Smooth muscle cell (in vitro differentiated cells): ENCODE results near the gene RNF31. TPM values are rescaled to one million over a fixed set of nuclear protein-coding genes. Genes with fewer than 3 reads are reported as not detected.

Source experiments
- DNase-seq: peaks from one replicate; lab custom pipeline; 2025; ENCODE audit not compliant: unreplicated experiment; lab: John Stamatoyannopoulos, UW
- H2AFZ ChIP-seq: fragments of 200-600 bp; sonication (generic); 2 replicates; pipeline ENCODE4 v1.6.0; 2016; ENCODE audit warnings: antibody characterized with exemption, low read depth, mild to moderate bottlenecking
- H3F3A ChIP-seq: fragments of 200-600 bp; sonication (generic); 2 replicates; pipeline ENCODE4 v1.6.0; 2017; ENCODE audit warnings: antibody characterized with exemption, low read depth
- H3K27ac ChIP-seq: fragments of 200-600 bp; sonication (generic); 2 replicates; pipeline ENCODE4 v1.5.1; 2016; ENCODE audit warnings: low read depth, mild to moderate bottlenecking
- H3K27me3 ChIP-seq: fragments of 200-600 bp; sonication (generic); 2 replicates; pipeline ENCODE4 v1.6.1; 2016; ENCODE audit warnings: low read depth, mild to moderate bottlenecking
- H3K36me3 ChIP-seq: fragments of 200-600 bp; sonication (generic); 2 replicates; pipeline ENCODE4 v1.5.1; 2016; ENCODE audit warnings: low read depth
- H3K4me1 ChIP-seq: fragments of 200-600 bp; sonication (generic); 2 replicates; pipeline ENCODE4 v1.5.1; 2016; ENCODE audit warnings: low read depth
- H3K4me2 ChIP-seq: fragments of 200-600 bp; sonication (generic); 2 replicates; pipeline ENCODE4 v1.6.0; 2016; ENCODE audit warnings: mild to moderate bottlenecking
- H3K4me3 ChIP-seq: fragments of 200-600 bp; sonication (generic); 2 replicates; pipeline ENCODE4 v1.5.1; 2016; ENCODE audit warnings: mild to moderate bottlenecking
- H3K79me2 ChIP-seq: fragments of 200-600 bp; sonication (generic); 2 replicates; pipeline ENCODE4 v1.6.0; 2016; ENCODE audit warnings: low read depth, mild to moderate bottlenecking
- H3K9ac ChIP-seq: fragments of 200-600 bp; sonication (generic); 2 replicates; pipeline ENCODE4 v1.6.0; 2016; ENCODE audit warnings: low read depth
- H3K9me3 ChIP-seq: fragments of 200-600 bp; sonication (generic); replicated peaks from 2 replicates; pipeline ENCODE4 v1.5.1; 2016; ENCODE audit warnings: low read depth
- H4K20me1 ChIP-seq: fragments of 200-600 bp; sonication (generic); 2 replicates; pipeline ENCODE4 v1.6.0; 2016; ENCODE audit warnings: low read depth
- CTCF ChIP-seq: fragments of 200-600 bp; sonication (generic); IDR thresholded peaks from 2 replicates; pipeline ENCODE4 v1.5.1; 2017; ENCODE audit warnings: borderline replicate concordance, mild to moderate bottlenecking, antibody characterized with exemption; ENCODE audit not compliant: insufficient read depth, poor library complexity, severe bottlenecking
- WGBS: methylation state at CpG from one replicate; pipeline ENCODE4 v1.1.7; 2016; ENCODE audit warnings: low lambda C conversion rate; 5-methylcytosine and 5-hydroxymethylcytosine counted together
- polyA plus RNA-seq: library from polyadenylated mRNA; unstranded; fragments of >200 nt; fragmentation: Nextera tagmentation; extraction: Ambion mirVana; gene quantifications from 2 replicates; pipeline ENCODE4 v1.2.1, GENCODE V29; 2016
- total RNA-seq: library from RNA; depleted of rRNA; stranded (reverse); fragments of >200 nt; gene quantifications from 2 replicates; pipeline ENCODE4 v1.2.3, GENCODE V29; 2014

Gene RNF31
- total and polyA plus RNA-seq, 2 experiments from 2014 or later: 25.4 to 74.8 TPM

DNA sequence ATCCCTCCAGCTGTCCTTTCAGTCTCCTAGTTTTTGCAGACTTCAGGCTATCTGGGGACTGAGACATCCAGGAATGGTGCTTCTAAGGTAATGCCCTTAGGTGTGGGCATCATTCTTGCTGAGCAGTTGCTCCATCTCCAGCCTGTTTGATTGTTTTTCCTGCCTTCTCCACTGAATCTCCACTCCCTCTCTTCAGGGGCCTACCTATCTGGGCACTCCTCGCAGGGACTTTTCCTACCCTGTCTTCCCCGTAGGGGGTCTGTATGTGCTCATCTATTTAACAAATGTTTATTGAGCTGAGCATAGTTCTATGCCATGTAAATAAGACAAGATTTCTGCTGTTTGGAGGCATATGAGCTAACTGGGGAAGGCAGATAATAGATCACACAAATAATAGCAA, 14.3 kb upstream of the RNF31 start:
- Histone ChIP-seq H3K79me2 (no peaks in the 10 kb centered on the region), H3K4me2 (no peak overlapping the region), H3K9me3 (no peaks in the 10 kb centered on the region), H3K4me3 (no peak overlapping the region), H3K4me1 (peaks cover 10% of the 10 kb centered on the region), H3K9ac (no peak overlapping the region), H3K27ac (no peak overlapping the region), H3F3A (no peaks in the 10 kb centered on the region), H3K27me3 (no peaks in the 10 kb centered on the region), H3K36me3 (no peaks in the 10 kb centered on the region), H4K20me1 (no peaks in the 10 kb centered on the region), H2AFZ (no peak overlapping the region)
- TF ChIP-seq CTCF: no peak
- no peak for DNase-seq
- 92% methylated on average over 2 of the region's 2 CpGs for WGBS

- peaks cover 10% of the 10 kb centered on the region for H3K4me1 ChIP-seq
- WGBS: 94% methylated on average over 1 of the region's 1 CpG
- no peaks in the 10 kb centered on the region for H3K79me2 ChIP-seq
- no peak for TF ChIP-seq CTCF
- no peaks in the 10 kb centered on the region for H4K20me1 ChIP-seq
- DNase-seq: no peak
- no peak overlapping the region for H3K9ac ChIP-seq
- H3K4me3 ChIP-seq: no peak overlapping the region
- H3K27me3 ChIP-seq: no peaks in the 10 kb centered on the region
- no peaks in the 10 kb centered on the region for H3F3A ChIP-seq
- no peaks in the 10 kb centered on the region for H3K9me3 ChIP-seq
- no peak overlapping the region for H2AFZ ChIP-seq
- no peaks in the 10 kb centered on the region for H3K36me3 ChIP-seq
- no peak overlapping the region for H3K27ac ChIP-seq
- no peak overlapping the region for H3K4me2 ChIP-seq
Observed at GRCh38 chr14:24133735-24134134, 13.6 kb upstream of the RNF31 start.

- DNase-seq: no peak
- Histone ChIP-seq H3K9me3 (no peaks in the 10 kb centered on the region), H3F3A (no peaks in the 10 kb centered on the region), H3K9ac (no peak overlapping the region), H3K4me2 (peak overlapping the region; percentile 93), H2AFZ (peak overlapping the region; percentile 72), H3K27me3 (no peaks in the 10 kb centered on the region), H3K4me1 (peaks cover 18% of the 10 kb centered on the region), H4K20me1 (peaks cover 8% of the 10 kb centered on the region), H3K4me3 (peak overlapping the region; percentile 98), H3K27ac (no peak overlapping the region), H3K79me2 (peaks cover 16% of the 10 kb centered on the region), H3K36me3 (no peaks in the 10 kb centered on the region)
- WGBS: 15% methylated on average over 9 of the region's 9 CpGs
- no peak for TF ChIP-seq CTCF
Observed at GRCh38 chr14:24135584-24135833, 11.8 kb upstream of the RNF31 start.

DNA sequence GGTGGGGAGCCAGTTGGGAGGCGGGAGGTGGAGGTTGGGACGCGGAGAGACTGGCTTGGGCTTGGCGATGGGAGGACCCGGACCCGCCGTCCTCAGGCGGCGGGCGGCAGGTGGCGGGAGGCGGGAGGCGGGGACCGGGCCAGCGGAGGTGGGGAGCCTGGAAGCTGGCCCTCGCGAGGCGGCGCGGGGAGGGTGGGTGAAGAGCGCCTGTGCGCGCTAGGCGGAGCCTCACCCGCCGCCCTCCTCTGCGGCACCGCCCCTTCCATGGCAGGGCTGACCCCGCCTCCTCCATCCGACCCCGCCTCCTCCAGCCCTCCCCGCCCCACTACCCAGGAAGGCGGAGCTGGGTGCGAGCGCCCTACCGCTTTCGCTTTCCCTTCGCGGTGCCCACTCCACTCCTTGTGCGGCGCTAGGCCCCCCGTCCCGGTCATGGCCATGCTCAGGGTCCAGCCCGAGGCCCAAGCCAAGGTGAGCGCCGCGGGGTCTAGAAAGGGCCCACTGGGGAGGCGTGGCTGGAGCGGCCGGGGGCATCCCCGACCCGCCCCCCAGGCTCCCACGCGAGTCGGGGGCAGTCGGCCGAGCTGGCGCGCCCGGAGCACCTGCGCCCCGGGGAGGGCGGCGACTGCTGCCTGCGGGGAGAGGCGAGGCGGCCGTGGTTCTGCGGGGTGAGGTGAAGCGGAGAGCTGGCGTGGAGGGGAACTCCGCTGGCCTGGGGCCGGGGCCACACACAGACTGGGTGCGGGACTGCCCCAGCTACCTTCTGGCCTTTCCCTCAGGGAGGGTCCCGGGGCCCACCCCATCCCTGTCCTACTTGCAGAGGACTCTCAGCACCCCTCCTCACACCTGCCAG, 11.2 kb upstream of the RNF31 start, which contains the start of gene PSME1:
PSME1 (plus strand) TSS at position 361 of the 850 bp plus-strand sequence; CDS start at position 430, 69 bp downstream.
- WGBS: 4% methylated on average over 37 of the region's 75 CpGs
- no peaks in the 10 kb centered on the region for H3F3A ChIP-seq
- H3K4me1 ChIP-seq: peaks cover 18% of the 10 kb centered on the region
- no peaks in the 10 kb centered on the region for H3K9me3 ChIP-seq
- no peaks in the 10 kb centered on the region for H3K36me3 ChIP-seq
- H3K27me3 ChIP-seq: no peaks in the 10 kb centered on the region
- TF ChIP-seq CTCF: no peak
- peaks cover 8% of the 10 kb centered on the region for H4K20me1 ChIP-seq
- peak within 1 kb of the TSS; percentile 92 for H2AFZ ChIP-seq
- peak within 1 kb of the TSS; percentile 93 for H3K4me2 ChIP-seq
- peak within 1 kb of the TSS; percentile 98 for H3K4me3 ChIP-seq
- no peak within 1 kb of the TSS for H3K27ac ChIP-seq
- peaks cover 19% of the 10 kb centered on the region for H3K79me2 ChIP-seq
- DNase-seq: peak; percentile 75
- peak within 1 kb of the TSS; percentile 86 for H3K9ac ChIP-seq
